SK-N-SH (cell line): ENCODE measurements around the gene SLC22A23.

Experiments
- CTCF ChIP-seq: fragments of 200-600 bp; sonication (generic); IDR thresholded peaks from 2 replicates; pipeline ENCODE4 v1.6.1; 2017; ENCODE audit warnings: antibody characterized with exemption, mild to moderate bottlenecking, moderate library complexity
- EP300 ChIP-seq, 2 experiments: IDR thresholded peaks; 2 replicates each; pipeline versions ENCODE4 v1.4.0 to v1.6.1; 2012; ENCODE audit warnings: borderline replicate concordance in 1 of 2, low read depth in 1 of 2, low read length in 1 of 2
- PBX3 ChIP-seq: IDR thresholded peaks from 2 replicates; pipeline ENCODE4; 2012
- POLR2AphosphoS5 ChIP-seq: IDR thresholded peaks from 2 replicates; pipeline ENCODE4 v1.6.1; 2012; ENCODE audit warnings: low read depth, low read length
- RFX5 ChIP-seq: IDR thresholded peaks from 2 replicates; pipeline ENCODE4 v1.6.1; 2012; ENCODE audit warnings: mild to moderate bottlenecking, improper control_type of control experiment, low read length
- SMC3 ChIP-seq: IDR thresholded peaks from 2 replicates; pipeline ENCODE4 v1.6.1; 2012; ENCODE audit warnings: low read depth, low read length, improper control_type of control experiment
- TEAD4 ChIP-seq: IDR thresholded peaks from 2 replicates; pipeline ENCODE4 v1.4.0; 2012; ENCODE audit warnings: mild to moderate bottlenecking, borderline replicate concordance; ENCODE audit not compliant: insufficient read depth

- TF ChIP-seq EP300 (IDR thresholded peaks at IDR 0.05; ENCODE audit: borderline replicate concordance in 1 of 2, low read depth in 1 of 2, low read length in 1 of 2) (no peak), RFX5 (no peak), CTCF (no peak), TEAD4 (no peak), SMC3 (no peak), POLR2AphosphoS5 (no peak), PBX3 (no peak)
Observed at GRCh38 chr6:3382326-3383279, 74.2 kb downstream of the SLC22A23 start.
